Fibroblast of mammary gland (primary cell): Measurements from ENCODE around the gene TRAF3.

Experiments
- DNase-seq: peaks from one replicate; pipeline ENCODE4 v3.0.0-alpha.2; 2010; ENCODE audit warnings: low read depth
- H3K4me3 ChIP-seq: 2 replicates; pipeline ENCODE4 v1.5.1; 2011; ENCODE audit warnings: low read depth, mild to moderate bottlenecking, low read length, moderate library complexity; ENCODE audit not compliant: control insufficient read depth
- CTCF ChIP-seq: conservative IDR thresholded peaks from 2 replicates; pipeline ENCODE4 v1.5.1; 2011; ENCODE audit warnings: low read depth, low read length, inconsistent platforms; ENCODE audit not compliant: control insufficient read depth, insufficient read depth

TRAF3 gene

GRCh38 chr14:102731871-102732800 lies 45.1 kb upstream of the TRAF3 start:
- no peak for DNase-seq
- H3K4me3 ChIP-seq: no peak overlapping the region
- TF ChIP-seq CTCF: no peak

GRCh38 chr14:102732924-102733323 lies 44.3 kb upstream of the TRAF3 start:
- no peak for DNase-seq
- TF ChIP-seq CTCF: no peak
- H3K4me3 ChIP-seq: no peak overlapping the region

GRCh38 chr14:102733326-102733725 lies 43.9 kb upstream of the TRAF3 start:
- H3K4me3 ChIP-seq: no peak overlapping the region
- no peak for TF ChIP-seq CTCF
- DNase-seq: no peak

GRCh38 chr14:102734436-102734835 lies 42.8 kb upstream of the TRAF3 start:
- DNase-seq: no peak
- no peak overlapping the region for H3K4me3 ChIP-seq
- TF ChIP-seq CTCF: no peak

GRCh38 chr14:102736956-102737355 lies 40.3 kb upstream of the TRAF3 start:
- no peak overlapping the region for H3K4me3 ChIP-seq
- no peak for DNase-seq
- no peak for TF ChIP-seq CTCF

GRCh38 chr14:102737402-102738372 lies 39.6 kb upstream of the TRAF3 start:
- TF ChIP-seq CTCF: no peak
- no peak overlapping the region for H3K4me3 ChIP-seq
- DNase-seq: no peak
